Activated CD4-positive, alpha-beta T cell treated with anti-CD3 and anti-CD28 coated beads, Interleukin-2, amount 50 U/mL, for 24 hours (primary cell): ENCODE data around the gene MRAS.

ENCODE experiments used
- DNase-seq, 2 donors: peaks; one replicate each; pipeline ENCODE4 v3.0.0-alpha.2; 2020; ENCODE audit warnings: low read depth in 1 of 2, low spot score in 1 of 2

The MRAS gene

DNA sequence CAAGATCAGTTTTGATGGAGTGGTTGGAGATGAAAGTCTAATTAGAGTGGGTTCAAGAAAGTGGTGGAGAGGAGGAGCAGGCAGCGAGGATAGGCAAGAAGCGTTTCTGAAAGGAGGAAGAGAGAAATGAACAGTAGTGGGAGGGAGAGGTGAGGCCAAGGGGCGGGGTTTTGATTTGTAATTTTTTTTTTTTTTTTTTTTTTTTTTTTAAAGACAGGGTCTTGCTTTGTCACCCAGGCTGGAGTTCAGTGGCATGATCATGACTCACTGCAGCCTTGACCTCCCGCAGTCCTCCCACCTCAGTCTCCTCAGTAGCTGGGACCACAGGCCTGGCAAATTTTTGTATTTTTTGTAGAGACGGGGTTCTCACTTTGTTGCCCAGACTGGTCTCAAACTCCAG is 36.6 kb downstream of the MRAS start:
- DNase-seq: no peak

- no peak for DNase-seq
These were observed 40.8 kb downstream of the MRAS start for GRCh38 chr3:138389144-138389601.

DNA sequence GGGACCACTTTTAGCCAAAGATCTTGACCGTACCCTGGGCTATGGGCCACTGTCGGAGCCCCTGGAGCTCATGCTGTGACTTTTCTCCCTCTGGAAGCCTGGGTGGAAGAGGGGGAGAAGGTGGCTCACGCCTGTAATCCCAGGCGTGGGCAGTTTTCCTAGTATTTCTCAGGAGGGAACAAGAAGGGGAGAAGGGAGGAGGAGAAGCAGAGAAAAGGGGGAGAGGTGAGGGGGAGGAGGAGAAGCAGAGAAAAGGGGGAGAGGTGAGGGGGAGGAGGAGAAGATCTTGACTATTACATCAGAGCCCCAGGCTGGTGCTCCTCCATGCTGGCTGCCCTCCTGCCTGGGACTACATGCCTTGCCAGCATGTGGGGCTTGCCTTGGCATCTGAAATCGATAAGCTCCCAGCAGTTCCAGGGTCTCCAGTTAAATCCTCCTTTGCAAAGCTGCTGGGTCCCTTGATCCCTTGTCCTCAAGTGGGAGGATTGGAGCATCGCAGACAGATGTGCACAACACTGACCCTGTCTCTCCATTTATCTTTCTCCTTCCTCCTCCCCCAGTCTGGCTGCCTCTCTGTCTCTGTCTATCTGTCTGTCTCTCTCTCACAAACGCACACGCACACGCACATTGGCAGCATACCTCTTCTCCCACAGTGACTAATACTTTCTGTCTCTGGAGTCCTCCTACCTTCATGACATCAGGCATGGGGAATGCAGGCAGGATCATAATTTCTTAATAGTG is 41.6 kb downstream of the MRAS start:
- no peak for DNase-seq

GRCh38 chr3:138390582-138390932 is 42.2 kb downstream of the MRAS start:
- no peak for DNase-seq

DNA sequence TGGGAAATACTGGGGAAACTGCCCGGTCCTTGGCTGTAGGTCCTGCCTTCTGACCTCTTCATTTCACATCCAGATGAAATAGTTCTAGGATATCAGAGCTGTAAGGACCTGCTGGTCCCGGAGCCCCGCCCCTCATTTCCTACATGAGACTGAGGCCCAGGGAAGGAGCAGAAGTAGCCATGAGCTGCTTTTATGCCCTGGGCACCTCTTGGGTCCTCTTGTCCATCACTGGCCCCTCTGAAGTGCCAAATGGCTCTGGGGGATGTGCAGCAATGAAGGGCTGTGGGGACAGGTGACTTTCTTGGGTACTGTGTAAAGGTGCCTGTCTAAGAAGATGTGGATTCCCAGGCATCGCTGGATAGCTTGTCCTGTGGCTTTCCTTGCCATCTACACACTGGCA is 45.8 kb downstream of the MRAS start:
- no peak for DNase-seq

- no peak for DNase-seq
These were observed 46.3 kb downstream of the MRAS start for GRCh38 chr3:138394686-138395085.

GRCh38 chr3:138395865-138396751 is 47.7 kb downstream of the MRAS start:
- DNase-seq: no peak

DNA sequence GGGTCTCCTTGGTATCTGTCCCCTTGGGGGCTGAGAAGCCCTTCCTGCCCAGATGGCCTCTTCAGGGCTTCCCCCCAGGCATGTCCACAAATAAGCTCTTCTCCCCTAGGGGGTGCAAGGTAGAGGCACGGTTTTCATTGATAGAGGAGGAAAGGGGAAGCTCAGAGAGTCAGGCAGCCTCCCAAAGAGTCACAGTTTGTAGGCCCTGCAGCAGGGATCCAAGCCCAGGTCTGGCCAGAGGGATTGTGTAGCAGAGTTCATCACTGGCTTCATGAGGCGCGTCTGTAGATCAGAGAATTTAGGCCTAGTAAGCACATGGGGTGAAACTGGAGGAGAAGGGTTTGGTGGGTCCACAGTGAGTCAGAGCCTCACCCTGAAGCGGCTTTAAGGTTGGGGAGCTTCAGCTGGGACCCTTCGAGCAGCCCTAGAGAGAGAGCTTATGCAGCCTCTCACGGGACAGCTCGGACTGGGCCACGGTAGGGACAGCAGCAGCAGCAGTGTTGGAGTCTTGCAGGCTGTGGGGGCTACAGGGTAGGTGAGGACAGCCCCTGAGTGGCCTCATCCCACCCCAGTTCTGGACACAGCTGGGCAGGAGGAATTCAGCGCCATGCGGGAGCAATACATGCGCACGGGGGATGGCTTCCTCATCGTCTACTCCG is 48.5 kb downstream of the MRAS start:
- DNase-seq: no peak

- no peak for DNase-seq
These were observed 49.6 kb downstream of the MRAS start for GRCh38 chr3:138397983-138398382.

DNA sequence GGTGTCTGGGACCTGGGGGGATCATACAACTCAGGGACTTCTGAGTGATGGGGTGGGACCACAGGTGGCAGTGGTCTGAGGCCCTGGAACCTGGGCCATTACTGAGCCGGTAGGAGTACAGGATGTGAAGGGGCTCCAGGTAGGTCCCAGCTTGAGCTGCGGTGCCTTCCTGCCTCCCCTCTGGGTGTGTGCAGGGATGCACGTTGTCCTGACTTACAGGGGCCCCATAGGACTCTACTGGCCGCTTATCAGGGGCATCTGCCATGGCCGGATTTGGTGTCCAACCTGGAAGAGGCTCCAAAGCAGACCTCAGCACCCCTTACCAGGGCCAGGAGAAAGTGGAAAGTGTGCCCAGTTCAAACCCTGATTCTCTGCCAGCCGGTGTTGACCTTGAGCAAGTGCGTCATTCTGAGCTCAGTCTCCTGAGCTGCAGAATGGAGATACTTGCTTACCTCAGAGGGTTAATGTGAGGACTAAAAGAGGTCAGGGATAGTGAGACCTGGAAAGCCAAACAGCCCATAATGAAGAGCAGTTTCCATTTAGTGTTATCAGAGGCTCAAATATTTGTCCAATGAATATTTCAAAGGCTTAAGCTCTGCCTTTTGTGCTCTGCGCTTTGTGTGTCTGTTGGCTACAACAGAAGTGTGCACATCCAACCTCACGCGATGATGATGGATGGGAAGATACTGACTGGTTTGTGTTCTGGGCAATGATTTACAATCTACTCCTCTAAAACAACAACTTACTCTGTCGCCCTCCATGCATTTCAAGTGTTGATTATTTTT is 50.6 kb downstream of the MRAS start:
- DNase-seq: no peak

GRCh38 chr3:138399766-138400165 is 51.4 kb downstream of the MRAS start:
- no peak for DNase-seq

- no peak for DNase-seq
These were observed 52.3 kb downstream of the MRAS start for GRCh38 chr3:138400651-138401070.

- no peak for DNase-seq
These were observed 53.5 kb downstream of the MRAS start for GRCh38 chr3:138401834-138402233.

GRCh38 chr3:138404121-138404520 is 55.7 kb downstream of the MRAS start:
- DNase-seq: no peak

DNA sequence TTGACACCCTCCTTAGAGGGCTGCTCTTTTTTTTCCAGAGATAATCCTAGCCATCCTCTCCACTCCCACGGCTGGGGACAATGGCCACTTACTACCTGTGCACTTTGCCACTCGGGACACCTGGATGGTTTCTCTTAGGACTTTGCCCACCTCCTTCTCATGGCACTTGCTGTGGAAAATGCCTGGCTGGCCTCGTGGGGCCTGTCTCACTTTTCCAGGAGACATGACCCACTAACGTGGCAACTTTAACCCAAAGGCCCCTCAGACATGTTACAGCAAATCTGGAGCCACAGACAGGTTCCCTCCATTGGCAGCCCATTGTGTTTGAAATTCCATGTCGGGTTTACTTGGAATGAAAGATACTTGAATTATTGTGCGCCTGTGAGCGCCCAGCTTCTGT is 56.6 kb downstream of the MRAS start:
- DNase-seq: no peak

DNA sequence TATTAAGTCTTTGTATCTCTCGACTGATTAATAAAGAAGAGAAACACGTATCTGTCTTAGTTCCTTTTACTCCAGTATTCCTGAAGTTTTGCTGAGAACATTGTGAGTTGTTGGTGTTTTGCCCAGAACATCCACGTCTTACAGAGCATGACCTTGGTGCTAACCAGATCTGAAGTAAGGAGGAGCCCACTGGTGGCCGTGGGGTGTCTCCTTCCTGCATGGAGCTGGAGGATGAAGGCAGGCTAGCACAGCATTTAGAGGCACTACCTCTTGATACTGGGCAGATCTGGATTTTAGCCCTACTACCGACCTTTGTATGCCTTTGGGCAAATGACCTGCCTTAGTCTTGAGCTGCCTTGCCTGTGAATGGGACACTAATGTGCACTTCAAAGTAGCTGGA is 57.1 kb downstream of the MRAS start:
- no peak for DNase-seq

DNA sequence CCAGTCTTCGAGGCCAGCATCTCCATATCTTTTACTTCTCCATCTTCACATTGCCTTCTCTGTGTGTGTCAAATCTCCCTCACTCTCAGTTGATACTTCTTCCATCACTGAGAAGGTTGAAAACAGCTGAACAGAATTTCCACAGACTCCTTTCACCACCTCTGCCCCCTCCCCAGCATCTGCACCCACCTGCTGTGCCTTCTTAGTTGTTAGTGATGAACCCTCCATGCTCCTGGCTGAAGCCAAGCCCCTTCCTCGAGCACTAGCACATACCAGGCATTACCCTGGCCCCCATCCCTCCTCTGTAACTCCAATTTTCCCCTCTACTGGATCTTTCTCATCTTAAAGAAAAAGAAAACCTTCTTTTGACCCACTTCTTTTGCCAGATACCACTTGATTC is 58.2 kb downstream of the MRAS start:
- DNase-seq: no peak

DNA sequence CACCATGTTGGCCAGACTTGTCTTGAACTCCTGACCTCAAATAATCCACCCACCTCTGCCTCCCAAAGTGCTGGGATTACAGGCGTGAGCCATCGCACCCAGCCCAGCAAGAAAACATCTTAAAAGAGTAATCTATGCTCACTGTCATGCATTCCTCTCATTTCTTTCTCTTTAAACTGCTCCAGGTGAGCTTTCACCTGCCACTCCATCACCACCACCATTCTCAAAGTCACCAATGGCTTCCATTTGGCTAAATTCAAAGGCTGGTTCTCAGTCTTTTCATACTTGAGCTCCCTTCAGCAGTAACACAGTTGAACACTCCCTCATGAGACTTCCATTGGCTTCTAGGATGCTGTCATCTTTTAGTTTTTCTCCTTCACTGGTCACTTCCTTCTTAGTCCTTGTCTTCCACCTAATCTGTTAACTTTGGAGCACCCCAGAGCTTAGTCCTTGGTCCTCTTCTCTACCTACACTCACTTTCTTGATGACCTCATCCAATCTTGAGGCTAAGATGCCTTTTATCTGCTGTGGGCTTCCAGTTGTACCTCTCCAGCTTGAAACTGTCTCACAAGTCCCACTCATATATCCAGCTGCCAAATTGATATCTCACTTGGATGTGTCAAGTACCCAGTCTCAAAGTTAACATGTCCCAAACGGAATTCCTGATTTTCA is 59.0 kb downstream of the MRAS start:
- DNase-seq: no peak

GRCh38 chr3:138408751-138409570 is 60.6 kb downstream of the MRAS start:
- DNase-seq: no peak
